ENCODE measurements around the gene ERC1. TPM values are rescaled to one million over a fixed set of nuclear protein-coding genes. Genes with fewer than 3 reads are reported as not detected.

Gene ERC1
- total and polyA plus RNA-seq, 2 donors (not counting 3 experiments of a cell fraction or from before 2014, with no cell fraction given) = 11.7 to 66.1 TPM

GRCh38 chr12:967641-968040, 23.4 kb upstream of the ERC1 start:
- ChIA-PET CTCF (interaction anchor here (1.0 to 1.9 kb wide), 6 partner anchors 7 to 125 kb away, joined by 3 to 11 read pairs (median 4); partner anchors contain the start of gene RAD52), POLR2A (no interaction called here)
- TF ChIP-seq POLR2A (IDR thresholded peaks at IDR 0.05; ENCODE audit: low read depth, low read length) = no peak
- no peak for TF ChIP-seq POLR2AphosphoS5 (IDR thresholded peaks at IDR 0.05; ENCODE audit: insufficient read depth, low read depth, low read length)
- Histone ChIP-seq H3K27ac (ENCODE audit: insufficient read depth, low read depth, low read length) (no peak overlapping the region), H4K20me1 (replicated peaks; ENCODE audit: control insufficient read depth, extremely low read depth, insufficient read depth, low read length) (no peaks in the 10 kb centered on the region), H3K36me3 (ENCODE audit: control insufficient read depth in 2 of 2, extremely low read depth in 1 of 2, insufficient read depth in 2 of 2, low read length in 2 of 2) (no peaks in the 10 kb centered on the region), H3K79me2 (ENCODE audit: control insufficient read depth, insufficient read depth, low read length) (no peaks in the 10 kb centered on the region), H2AFZ (ENCODE audit: low read depth, low read length) (no peak overlapping the region), H3K4me1 (ENCODE audit: control insufficient read depth, extremely low read depth, insufficient read depth, low read length) (no peaks in the 10 kb centered on the region), H3K4me2 (ENCODE audit: insufficient read depth, low read length) (no peak overlapping the region), H3K27me3 (ENCODE audit: control insufficient read depth in 2 of 2, insufficient read depth in 2 of 2, low read length in 2 of 2) (no peaks in the 10 kb centered on the region), H3K9ac (replicated peaks; ENCODE audit: extremely low read depth, insufficient read depth, low read length) (no peak overlapping the region), H3K9me3 (replicated peaks; ENCODE audit: control insufficient read depth, insufficient read depth, low read length) (no peaks in the 10 kb centered on the region), H3K9me1 (replicated peaks; ENCODE audit: control insufficient read depth, extremely low read depth, insufficient read depth, low read length) (no peaks in the 10 kb centered on the region), H3K4me3 (replicated peaks in 1 of 3; ENCODE audit: insufficient read depth in 1 of 3, low read depth in 1 of 3, low read length in 3 of 3) (no peak overlapping the region)
- no TSS peak for BruUV-seq (replicated peaks)
- intact Hi-C loops (cut with micrococcal nuclease) = no loop called here
- dilution Hi-C loops (cut with MboI; ENCODE audit: extremely low pct_ligation_motif_present, low sequenced_read_pairs) = no loop called here
- DNase-seq (ENCODE audit: low read depth, low spot score) (no peak), FAIRE-seq (no peak)

GRCh38 chr12:968545-968944, 22.5 kb upstream of the ERC1 start:
- POLR2A ChIA-PET = no interaction called here

More at GRCh38 chr12:968545-968944, 22.5 kb upstream of the ERC1 start:
- Histone ChIP-seq H3K9me1 (replicated peaks; ENCODE audit: control insufficient read depth, extremely low read depth, insufficient read depth, low read length) (no peaks in the 10 kb centered on the region), H3K9ac (replicated peaks; ENCODE audit: extremely low read depth, insufficient read depth, low read length) (no peak overlapping the region), H3K36me3 (ENCODE audit: control insufficient read depth in 2 of 2, extremely low read depth in 1 of 2, insufficient read depth in 2 of 2, low read length in 2 of 2) (no peaks in the 10 kb centered on the region), H2AFZ (ENCODE audit: low read depth, low read length) (no peak overlapping the region), H3K27me3 (ENCODE audit: control insufficient read depth in 2 of 2, insufficient read depth in 2 of 2, low read length in 2 of 2) (no peaks in the 10 kb centered on the region), H3K27ac (ENCODE audit: insufficient read depth, low read depth, low read length) (no peak overlapping the region), H3K4me1 (ENCODE audit: control insufficient read depth, extremely low read depth, insufficient read depth, low read length) (no peaks in the 10 kb centered on the region), H3K4me2 (ENCODE audit: insufficient read depth, low read length) (no peak overlapping the region), H3K4me3 (replicated peaks in 1 of 3; ENCODE audit: insufficient read depth in 1 of 3, low read depth in 1 of 3, low read length in 3 of 3) (no peak overlapping the region), H3K79me2 (ENCODE audit: control insufficient read depth, insufficient read depth, low read length) (no peaks in the 10 kb centered on the region), H4K20me1 (replicated peaks; ENCODE audit: control insufficient read depth, extremely low read depth, insufficient read depth, low read length) (no peaks in the 10 kb centered on the region), H3K9me3 (replicated peaks; ENCODE audit: control insufficient read depth, insufficient read depth, low read length) (no peaks in the 10 kb centered on the region)
- no TSS peak for BruUV-seq (replicated peaks)
- TF ChIP-seq EZH2 (IDR thresholded peaks at IDR 0.05; ENCODE audit: borderline replicate concordance, low read depth, low read length, severe bottlenecking) (no peak), POLR2AphosphoS5 (IDR thresholded peaks at IDR 0.05; ENCODE audit: insufficient read depth, low read depth, low read length) (no peak), CTCF (IDR thresholded peaks at IDR 0.05; ENCODE audit: extremely low read depth in 1 of 2, insufficient read depth in 1 of 2, low read depth in 1 of 2, low read length in 2 of 2) (no peak), JUN (IDR thresholded peaks at IDR 0.05; ENCODE audit: borderline replicate concordance, insufficient read depth, insufficient read length, low read depth) (no peak), MAX (IDR thresholded peaks at IDR 0.05; ENCODE audit: insufficient read depth, insufficient read length) (no peak), MYC (IDR thresholded peaks at IDR 0.05; ENCODE audit: low read depth, low read length) (no peak), FOS (IDR thresholded peaks at IDR 0.05; ENCODE audit: borderline replicate concordance, insufficient read depth, low read length) (no peak), GATA2 (IDR thresholded peaks at IDR 0.05; ENCODE audit: insufficient read depth, insufficient read length, low read depth, low read length) (no peak), POLR2A (IDR thresholded peaks at IDR 0.05; ENCODE audit: low read depth, low read length) (no peak)
- no peak for DNase-seq (ENCODE audit: low read depth, low spot score)
- no peak for FAIRE-seq
- intact Hi-C loops (cut with micrococcal nuclease) = no loop called here
- CTCF ChIA-PET = interaction anchor here (1.0 to 1.9 kb wide), 4 partner anchors 8 to 124 kb away, joined by 4 to 11 read pairs (median 4); partner anchors contain the start of gene RAD52
- dilution Hi-C loops (cut with MboI; ENCODE audit: extremely low pct_ligation_motif_present, low sequenced_read_pairs) = no loop called here
